GM18858 (cell line): Measurements from ENCODE around the gene TSSK6.

Experiments
- ATAC-seq: cut with Tn5 transposase; IDR thresholded peaks from one replicate; pipeline ENCODE4 v1.9.1; 2021; ENCODE audit not compliant: unreplicated experiment

TSSK6 gene

DNA sequence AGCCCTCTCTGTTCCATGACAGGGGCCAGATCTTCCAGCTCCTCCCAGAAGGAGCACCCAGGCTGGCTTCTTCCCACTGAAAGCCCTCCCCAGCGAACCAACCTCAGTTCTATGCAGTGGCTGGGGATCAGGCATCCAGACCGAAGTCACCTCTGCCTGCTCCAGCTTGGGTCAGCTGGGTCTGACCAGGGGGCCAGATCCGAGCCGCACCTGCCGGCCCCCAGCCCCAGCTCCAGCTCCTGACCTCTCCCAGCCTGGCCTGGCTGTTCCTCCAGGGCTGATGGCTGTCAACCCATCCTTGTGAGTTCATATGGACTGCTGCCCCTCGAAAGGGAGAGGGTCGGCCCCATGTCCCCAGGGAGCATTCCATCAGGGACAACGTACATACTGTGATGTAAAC, 8.0 kb downstream of the TSSK6 start:
- no peak for ATAC-seq

DNA sequence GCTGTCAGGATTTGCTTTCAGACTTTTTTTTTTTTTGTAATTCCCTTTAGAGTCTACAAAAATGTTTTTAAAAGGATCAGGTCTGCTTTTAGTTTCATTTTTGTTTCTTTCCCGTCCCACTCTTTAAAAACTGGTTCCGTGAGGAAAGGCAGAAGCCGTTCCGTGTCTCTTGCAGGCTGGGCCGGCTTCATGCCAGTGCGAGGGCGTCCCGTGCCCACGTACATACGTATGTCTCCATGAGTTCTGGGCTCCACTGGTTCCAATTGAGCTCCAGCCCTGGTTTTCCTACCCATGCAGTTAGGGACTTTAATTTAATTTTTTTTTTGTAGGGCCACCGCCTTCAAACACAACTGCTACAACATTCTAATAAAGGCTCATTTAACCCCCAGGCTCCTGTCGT, 8.8 kb downstream of the TSSK6 start:
- no peak for ATAC-seq

GRCh38 chr19:19505669-19506326, 9.6 kb downstream of the TSSK6 start:
- ATAC-seq, result no peak

DNA sequence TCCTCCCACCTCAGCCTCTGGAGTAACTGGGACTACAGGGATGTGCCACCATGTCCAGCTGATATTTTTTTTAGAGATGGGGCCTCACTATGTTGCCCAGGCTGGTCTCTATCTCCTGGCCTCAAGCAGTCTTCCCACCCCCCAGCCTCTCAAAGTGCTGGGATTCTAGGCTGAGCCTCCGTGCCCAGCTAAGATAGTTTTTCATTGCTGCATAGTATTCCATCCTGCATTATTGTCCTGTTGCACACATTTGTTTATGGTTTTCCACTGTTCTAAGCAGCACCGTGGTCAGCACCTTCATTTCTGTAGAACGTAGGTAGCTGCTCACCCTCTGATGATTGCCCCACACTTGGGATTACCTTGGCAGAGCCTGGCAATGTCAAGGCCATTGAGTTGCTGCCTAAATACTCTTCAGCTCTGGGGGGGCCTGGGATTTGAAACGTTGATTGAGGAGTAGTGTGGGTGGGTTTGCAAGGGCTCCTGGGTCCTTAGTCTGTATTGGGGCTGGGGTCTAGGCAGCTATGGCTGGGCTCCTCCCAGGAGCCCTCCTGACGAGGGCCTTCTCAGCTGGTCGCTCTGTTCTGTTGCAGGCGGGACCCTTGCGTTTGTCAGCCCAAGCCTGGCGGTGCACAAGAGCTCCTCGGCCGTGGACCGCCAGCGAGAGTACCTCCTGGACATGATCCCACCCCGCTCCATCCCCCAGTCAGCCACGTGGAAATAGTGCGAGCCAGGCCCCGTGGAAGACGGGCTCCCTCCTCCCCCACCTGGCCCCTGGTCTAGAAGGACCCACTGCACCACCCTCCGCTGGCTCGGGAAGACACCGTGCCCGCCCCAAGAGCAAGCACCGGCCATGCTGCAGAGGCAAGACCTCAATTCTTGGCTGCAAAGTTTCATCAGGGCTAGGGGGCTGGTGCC, 10.3 kb downstream of the TSSK6 start:
- ATAC-seq, result no peak

DNA sequence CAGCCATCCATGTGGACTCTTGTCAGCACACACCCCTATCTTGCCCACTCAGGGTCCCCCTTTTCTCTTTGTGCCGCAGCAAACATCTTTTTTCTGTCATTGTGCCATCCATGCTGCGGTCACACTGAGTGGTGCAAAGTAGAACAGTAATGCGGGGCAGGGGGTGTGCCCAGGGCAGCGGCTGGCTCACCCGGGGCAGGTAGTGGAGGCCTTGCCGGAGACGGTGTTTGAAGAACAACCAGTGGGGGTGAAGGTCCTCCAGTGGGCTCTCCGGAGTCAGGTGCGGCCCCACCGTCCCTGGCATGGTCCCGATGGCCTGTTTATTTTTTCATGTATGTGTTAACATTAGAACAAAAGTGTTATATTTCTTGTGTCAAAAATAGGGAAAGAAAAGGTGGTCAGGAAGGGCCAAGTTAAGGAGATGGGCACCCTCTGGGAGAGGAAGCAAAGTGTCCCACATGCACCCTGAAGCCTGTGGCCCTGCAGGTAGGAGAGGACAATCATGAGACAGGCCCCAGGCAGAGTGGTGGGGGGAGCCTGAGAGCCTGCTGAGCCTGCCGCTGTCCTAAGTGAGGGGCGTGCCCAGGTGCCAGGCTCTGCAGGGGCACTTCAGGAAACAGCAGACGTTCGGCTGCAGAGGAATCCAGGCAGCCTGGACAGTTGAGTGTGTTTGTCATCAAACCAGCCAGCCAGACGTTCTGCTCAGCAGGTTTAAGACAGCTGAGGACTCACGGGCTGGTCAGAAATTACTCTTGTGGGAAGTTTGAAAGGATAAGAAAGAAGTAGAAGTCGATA, 12.3 kb downstream of the TSSK6 start:
- ATAC-seq, result no peak

- ATAC-seq, result no peak
Measured at GRCh38 chr19:19502281-19502680, 13.1 kb downstream of the TSSK6 start.

GRCh38 chr19:19501798-19502197, 13.6 kb downstream of the TSSK6 start:
- ATAC-seq, result no peak

- ATAC-seq, result no peak
Measured at GRCh38 chr19:19500975-19501644, 14.2 kb downstream of the TSSK6 start.

DNA sequence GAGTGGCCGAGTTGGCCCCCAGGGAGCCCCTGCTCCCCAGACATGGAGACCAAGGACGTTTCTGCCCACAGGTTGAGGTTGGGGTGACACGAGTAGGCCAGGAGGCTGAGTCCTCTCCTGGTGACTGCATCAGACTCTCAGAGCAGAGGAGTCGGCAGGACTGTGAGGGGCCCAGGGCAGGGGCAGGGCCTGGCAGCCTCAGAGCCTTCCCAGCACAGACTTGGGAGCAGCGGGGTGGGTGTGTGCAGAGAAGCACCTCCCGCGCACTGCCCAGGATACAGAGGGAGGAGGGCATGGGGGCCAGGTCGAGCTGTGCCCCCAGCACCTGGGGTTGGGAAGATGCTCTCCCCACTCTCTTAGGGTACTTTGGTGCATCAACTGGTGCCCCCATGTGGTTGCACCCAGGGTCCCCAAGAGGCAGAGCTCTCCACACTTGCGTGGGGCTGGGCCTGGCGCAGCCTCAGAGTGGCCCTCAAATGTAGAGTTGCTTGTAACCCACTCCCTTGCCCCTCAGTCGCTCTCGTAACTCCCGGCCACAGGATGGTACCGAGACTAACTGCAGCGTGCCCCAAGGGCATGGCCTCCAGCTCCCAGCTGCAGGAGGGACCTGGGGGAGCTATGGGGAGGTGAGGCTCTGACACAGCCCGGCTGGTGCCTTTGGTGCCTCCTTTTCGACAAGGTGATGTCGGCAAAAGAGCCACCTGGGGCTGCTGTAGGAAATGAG, 15.9 kb downstream of the TSSK6 start:
- ATAC-seq, result no peak

DNA sequence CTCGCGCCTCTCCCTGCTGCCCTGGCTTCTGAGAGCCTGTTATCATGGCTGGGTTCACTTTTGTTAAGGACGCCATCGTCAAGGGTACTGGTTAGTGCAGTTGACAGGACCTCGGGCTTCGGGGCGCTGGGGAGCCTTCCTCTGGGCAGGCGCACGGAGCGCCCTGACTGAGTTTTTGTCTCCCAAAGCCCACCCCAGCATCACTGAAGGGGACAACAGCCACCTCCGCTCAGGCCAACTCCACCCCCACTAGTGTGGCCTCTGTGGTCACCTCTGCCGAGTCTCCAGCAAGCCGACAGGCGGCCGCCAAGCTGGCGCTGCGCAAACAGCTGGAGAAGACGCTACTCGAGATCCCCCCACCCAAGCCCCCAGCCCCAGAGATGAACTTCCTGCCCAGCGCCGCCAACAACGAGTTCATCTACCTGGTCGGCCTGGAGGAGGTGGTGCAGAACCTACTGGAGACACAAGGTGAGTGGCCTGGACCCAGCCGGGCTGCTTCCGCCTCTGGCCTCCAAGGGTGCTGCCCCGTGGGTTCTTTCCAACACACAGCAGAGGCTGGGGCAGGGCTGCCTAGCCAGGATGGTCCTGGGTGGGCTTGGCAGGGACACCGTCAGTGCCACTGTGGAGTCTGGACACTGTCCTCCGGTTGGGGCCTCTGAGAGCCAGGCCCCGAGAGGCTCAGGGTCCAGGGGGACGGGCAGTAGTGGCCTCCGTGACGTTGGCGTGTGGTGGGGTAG, 16.9 kb downstream of the TSSK6 start:
- ATAC-seq, result no peak

DNA sequence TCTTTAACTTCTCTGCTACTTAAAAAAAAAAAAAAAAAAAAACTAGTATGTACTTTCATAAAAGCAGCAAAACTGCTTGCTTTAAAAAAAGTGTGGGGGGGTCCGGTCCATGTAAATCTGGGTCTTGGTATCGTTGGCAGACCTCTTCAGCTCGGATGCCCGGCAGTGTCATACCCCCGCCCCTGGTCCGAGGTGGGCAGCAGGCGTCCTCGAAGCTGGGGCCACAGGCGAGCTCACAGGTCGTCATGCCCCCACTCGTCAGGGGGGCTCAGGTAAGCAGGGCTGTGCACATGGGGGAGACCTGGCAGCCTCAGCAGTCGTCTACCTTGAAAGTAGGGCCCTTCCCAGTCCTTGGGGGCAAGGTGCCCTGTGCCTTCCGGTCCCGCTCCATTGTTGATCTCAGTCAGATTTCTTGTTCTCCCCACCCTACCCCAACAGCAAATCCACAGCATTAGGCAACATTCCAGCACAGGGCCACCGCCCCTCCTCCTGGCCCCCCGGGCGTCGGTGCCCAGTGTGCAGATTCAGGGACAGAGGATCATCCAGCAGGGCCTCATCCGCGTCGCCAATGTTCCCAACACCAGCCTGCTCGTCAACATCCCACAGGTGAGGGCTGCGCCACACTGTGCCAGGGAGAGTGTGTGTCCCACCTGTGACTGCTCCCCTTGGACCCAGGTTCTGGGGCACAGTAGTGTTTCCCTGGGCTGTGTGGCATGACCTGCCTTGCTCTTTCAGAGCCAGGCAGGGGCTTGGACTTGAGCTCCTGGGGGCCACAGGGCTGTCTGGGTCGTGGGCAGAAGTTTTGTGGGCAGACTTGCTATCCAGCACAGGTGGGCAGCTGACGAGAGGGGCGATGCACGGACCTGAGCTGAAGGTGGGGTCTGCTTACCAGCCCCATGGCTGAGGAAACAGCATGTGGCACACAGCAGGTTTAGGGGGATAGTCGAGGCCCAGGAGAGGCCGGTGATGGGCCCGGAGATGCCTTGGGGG, 19.4 kb downstream of the TSSK6 start:
- ATAC-seq, result no peak

DNA sequence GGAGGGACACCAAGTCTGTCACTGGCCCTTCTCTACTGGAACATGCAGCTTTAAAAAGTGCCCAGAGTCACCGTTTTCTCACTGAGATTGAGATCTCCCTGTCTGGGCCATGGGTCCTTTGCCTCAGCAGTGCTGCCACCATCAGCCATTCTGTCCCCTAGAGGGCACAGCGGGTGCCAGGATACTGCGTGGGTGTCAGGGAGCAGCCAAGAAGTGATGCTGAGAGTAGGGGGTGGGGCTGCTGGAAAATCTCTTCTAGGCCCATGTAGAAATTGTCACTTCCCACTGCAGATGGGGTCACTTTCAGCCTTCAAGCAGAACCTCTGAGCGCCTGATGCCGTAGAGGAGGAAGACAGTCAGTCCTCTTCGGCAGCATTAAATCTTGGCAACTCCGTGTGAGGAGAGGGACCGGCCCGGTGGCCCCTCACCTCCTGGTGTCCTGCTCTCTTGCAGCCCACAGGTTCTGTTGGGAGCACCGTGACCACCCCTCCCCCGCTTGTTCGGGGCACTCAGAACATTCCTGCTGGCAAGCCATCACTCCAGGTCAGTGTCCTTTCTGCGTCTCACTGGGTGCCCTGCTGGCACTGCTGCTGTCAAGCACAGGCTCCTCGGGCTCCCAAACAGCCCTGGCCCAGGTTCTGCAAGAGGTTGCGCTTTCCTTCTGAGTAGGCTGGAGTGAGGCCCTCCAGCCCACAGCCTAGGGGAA, 21.4 kb downstream of the TSSK6 start:
- no peak for ATAC-seq

DNA sequence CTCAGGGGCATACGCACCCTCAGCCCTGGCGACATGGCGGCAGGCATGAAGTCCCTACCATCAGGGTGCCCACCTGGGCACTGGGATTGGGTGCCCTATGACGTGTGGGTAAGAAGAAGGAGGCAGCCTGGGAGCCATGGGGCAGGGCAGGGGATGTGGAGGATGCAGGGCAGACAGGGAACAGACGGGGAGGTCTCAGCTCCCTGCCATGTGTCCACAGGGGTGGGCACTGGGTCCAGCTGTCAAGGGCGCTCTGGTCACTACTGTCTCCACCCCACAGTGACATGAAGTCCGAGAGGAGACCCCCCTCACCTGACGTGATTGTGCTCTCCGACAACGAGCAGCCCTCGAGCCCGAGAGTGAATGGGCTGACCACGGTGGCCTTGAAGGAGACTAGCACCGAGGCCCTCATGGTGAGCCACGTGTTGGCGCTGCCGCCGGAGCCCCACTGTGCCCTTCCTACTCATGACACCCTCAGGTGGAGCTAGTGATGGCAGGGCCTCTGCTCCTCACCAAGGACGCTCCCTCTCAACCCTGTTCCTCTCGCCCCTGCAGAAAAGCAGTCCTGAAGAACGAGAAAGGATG, 23.2 kb downstream of the TSSK6 start:
- no peak for ATAC-seq

DNA sequence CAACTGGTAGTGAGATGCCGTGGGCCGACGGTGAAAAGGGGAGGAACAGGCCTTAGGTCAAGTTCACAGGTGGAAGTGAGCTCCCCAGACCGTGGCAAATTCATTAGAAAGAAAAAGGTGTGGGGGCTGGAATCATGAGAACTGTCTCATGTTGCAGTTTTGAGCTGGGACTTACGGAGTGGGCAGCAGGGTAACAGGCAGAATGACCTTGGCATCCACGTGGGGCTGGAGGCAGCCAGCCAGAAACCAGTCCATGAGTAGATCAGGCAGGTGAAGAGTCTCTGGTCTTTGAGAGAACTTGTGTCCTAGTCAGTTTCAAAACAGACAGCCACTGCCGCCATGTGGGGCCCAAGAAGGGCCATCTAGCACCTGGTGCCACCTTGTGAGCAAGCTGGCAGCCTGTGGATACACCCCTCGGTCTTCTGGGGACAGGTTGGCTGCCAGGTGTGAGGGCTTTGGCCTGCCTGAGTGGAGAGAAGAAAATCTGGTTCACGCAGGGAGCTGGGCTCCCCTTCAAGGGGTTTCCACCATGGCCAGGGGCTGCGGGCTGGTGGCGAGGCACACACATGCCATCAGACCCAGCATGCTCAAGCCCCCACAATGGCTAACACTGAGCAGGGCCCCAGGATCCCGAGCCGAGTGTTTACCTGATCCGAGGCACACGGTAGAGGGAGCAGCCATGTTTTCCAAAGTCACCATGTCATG, 23.9 kb downstream of the TSSK6 start:
- ATAC-seq, result no peak

DNA sequence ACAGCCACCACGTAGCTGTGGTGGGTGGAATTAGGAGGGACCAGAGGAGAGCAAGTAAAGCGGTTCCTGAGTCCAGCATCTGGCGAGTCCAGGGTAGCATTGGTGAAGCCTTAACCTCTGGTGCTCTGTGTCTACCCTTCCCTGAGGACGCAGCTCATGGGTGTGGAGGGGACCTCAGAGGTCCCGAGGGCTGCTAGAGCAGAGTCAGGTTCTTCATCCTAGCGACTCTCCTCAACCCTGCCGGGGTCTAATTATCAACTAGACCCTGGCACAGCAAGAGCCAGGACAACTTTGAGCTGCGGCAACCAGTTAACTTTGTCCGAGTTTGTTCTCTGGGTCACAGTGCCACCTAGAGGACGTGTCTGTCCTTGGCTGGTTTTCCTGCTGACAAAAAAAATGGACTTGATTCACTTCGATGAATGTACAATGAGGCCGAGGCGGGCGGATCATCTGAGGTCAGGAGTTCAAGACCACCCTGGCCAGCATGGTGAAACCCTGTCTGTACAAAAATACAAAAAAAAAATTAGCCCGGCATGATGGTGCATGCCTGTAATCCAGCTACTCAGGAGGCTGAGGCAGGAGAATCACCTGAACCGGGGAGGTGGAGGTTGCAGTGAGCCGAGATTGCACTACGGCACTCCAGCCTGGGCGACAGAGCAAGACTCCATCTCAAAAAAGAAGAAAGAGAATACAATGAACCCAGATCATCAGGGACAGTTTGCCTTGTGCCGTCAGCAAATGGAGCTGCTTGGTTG, 25.0 kb downstream of the TSSK6 start:
- ATAC-seq, result no peak

DNA sequence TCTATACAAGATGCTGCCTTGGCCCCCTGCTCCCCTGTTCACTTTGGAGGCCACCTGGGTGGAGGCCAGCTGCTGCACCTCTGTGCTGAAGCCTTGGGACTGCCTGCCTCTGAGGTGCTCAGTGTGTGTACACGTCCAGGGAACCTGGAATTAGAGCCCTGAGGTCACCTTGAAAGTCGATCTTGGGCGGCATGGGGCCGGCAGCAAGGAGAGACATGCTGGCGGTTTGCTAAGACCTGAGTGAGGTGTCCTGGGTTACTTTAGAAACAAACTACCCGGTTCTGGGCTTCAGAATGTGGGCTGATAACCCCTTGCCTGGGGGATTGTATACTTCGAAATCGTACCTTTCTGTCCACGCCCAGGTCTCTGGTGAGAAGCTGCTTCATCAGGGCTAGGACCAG, 25.5 kb downstream of the TSSK6 start:
- ATAC-seq, result no peak
